H1 (cell line): Measurements from ENCODE around the gene NDUFA13. TPM values are rescaled to one million over a fixed set of nuclear protein-coding genes. Genes with fewer than 3 reads are reported as not detected.

Source experiments
- CTCF ChIA-PET: fragments of 300-600 bp; sonication (Branson Sonifier 250); formaldehyde crosslinking; loops from one replicate; lab custom pipeline; 2021; ENCODE audit not compliant: partially characterized antibody; lab: Charles Lee
- POLR2A ChIA-PET: fragments of 300-600 bp; sonication (Branson Sonifier 250); formaldehyde crosslinking; loops from one replicate; lab custom pipeline; 2021; ENCODE audit warnings: inconsistent platforms; ENCODE audit not compliant: partially characterized antibody; lab: Charles Lee
- DNase-seq, 2 experiments: peaks; one replicate each; pipeline versions ENCODE4 v3.0.0 to v3.0.0-alpha.2; 2010 to 2022; ENCODE audit warnings: low spot score in 2 of 2, low read depth in 1 of 2, mixed read lengths in 1 of 2
- FAIRE-seq: peaks from 2 replicates; lab custom pipeline; 2011; peaks lifted over from hg19 to GRCh38; lab: Jason Lieb, UNC
- H2AFZ ChIP-seq: 2 replicates; pipeline ENCODE4 v1.8.1; 2012; ENCODE audit warnings: low read length, inconsistent platforms
- H2AK5ac ChIP-seq: 2 replicates; pipeline ENCODE4 v1.6.1; 2013; ENCODE audit warnings: low read depth, low read length
- H2BK120ac ChIP-seq: replicated peaks from 2 replicates; pipeline ENCODE3; 2013; ENCODE audit warnings: low read depth, low read length, inconsistent platforms
- H2BK12ac ChIP-seq: 2 replicates; pipeline ENCODE4 v1.6.1; 2013; ENCODE audit warnings: low read depth, low read length
- H2BK15ac ChIP-seq: 2 replicates; pipeline ENCODE4 v1.6.1; 2013; ENCODE audit warnings: low read length
- H2BK20ac ChIP-seq: 2 replicates; pipeline ENCODE4 v1.6.1; 2013; ENCODE audit warnings: low read length
- H2BK5ac ChIP-seq: 2 replicates; pipeline ENCODE4 v1.6.1; 2013; ENCODE audit warnings: low read depth, low read length
- H3K14ac ChIP-seq: 2 replicates; pipeline ENCODE4 v1.6.1; 2013; ENCODE audit warnings: inconsistent platforms; ENCODE audit not compliant: insufficient read length
- H3K18ac ChIP-seq: 2 replicates; pipeline ENCODE4 v1.6.1; 2013; ENCODE audit warnings: low read length; ENCODE audit errors: extremely low read depth
- H3K23ac ChIP-seq: 2 replicates; pipeline ENCODE4 v1.6.1; 2013; ENCODE audit warnings: inconsistent platforms; ENCODE audit not compliant: insufficient read length
- H3K23me2 ChIP-seq: 2 replicates; pipeline ENCODE4 v1.6.1; 2013; ENCODE audit warnings: low read depth, low read length
- H3K27ac ChIP-seq: 2 replicates; pipeline ENCODE4 v1.6.1; 2011; ENCODE audit warnings: low read depth, low read length, inconsistent platforms
- H3K27me3 ChIP-seq, 4 experiments: replicated peaks in 1 of 4; 1 replicate in 1 of 4; 2 replicates in 3 of 4; pipeline versions ENCODE4 v1.6.1 to v1.8.1; 2011 to 2013; ENCODE audit warnings: low read length in 3 of 4, mild to moderate bottlenecking in 3 of 4, inconsistent platforms in 2 of 4, mixed read lengths in 2 of 4, moderate library complexity in 1 of 4; ENCODE audit not compliant: control insufficient read depth in 3 of 4, insufficient read depth in 3 of 4; ENCODE audit errors: extremely low read depth in 1 of 4
- H3K36me3 ChIP-seq, 4 experiments: 2 replicates each; pipeline versions ENCODE4 v1.6.1 to v1.8.1; 2011 to 2013; ENCODE audit warnings: mild to moderate bottlenecking in 4 of 4, low read length in 3 of 4, moderate library complexity in 2 of 4, control low read depth in 1 of 4, inconsistent platforms in 1 of 4; ENCODE audit not compliant: insufficient read depth in 4 of 4, control insufficient read depth in 2 of 4
- H3K4ac ChIP-seq: replicated peaks from 2 replicates; pipeline ENCODE3; 2013; ENCODE audit warnings: low read length, low read depth, mixed read lengths, inconsistent platforms; ENCODE audit not compliant: insufficient read length
- H3K4me1 ChIP-seq, 4 experiments: replicated peaks in 1 of 4; 1 replicate in 1 of 4; 2 replicates in 3 of 4; pipeline versions ENCODE4 v1.6.1 to v1.8.1; 2011 to 2013; ENCODE audit warnings: low read length in 3 of 4, inconsistent platforms in 2 of 4, mixed read lengths in 1 of 4; ENCODE audit not compliant: insufficient read depth in 4 of 4, control insufficient read depth in 3 of 4
- H3K4me2 ChIP-seq, 2 experiments: 2 replicates each; pipeline versions ENCODE4 v1.6.1 to v1.8.1; 2011 to 2013; ENCODE audit warnings: low read depth in 2 of 2, low read length in 2 of 2, control low read depth in 1 of 2, inconsistent platforms in 1 of 2, mild to moderate bottlenecking in 1 of 2; ENCODE audit not compliant: insufficient read depth in 1 of 2
- H3K4me3 ChIP-seq, 4 experiments: fragments of 200-600, 300-600 bp in 1 of 4; sonication (generic), shearing (Covaris generic), sonication (Bioruptor Twin) in 1 of 4; 2 replicates each; pipeline versions ENCODE4 v1.5.1 to v1.8.1; 2011 to 2016; ENCODE audit warnings: low read length in 4 of 4, low read depth in 3 of 4, control low read depth in 2 of 4, inconsistent platforms in 2 of 4, mild to moderate bottlenecking in 2 of 4, mixed read lengths in 1 of 4, moderate library complexity in 1 of 4; ENCODE audit not compliant: insufficient read depth in 2 of 4; ENCODE audit errors: extremely low read depth in 1 of 4
- H3K56ac ChIP-seq: replicated peaks from 2 replicates; pipeline ENCODE3; 2013; ENCODE audit warnings: low read depth, mild to moderate bottlenecking, mixed read lengths, low read length, inconsistent platforms; ENCODE audit not compliant: insufficient read length
- H3K79me1 ChIP-seq: 2 replicates; pipeline ENCODE4 v1.6.1; 2013; ENCODE audit warnings: low read depth, low read length, control low read depth
- H3K79me2 ChIP-seq, 2 experiments: 2 replicates each; pipeline versions ENCODE4 v1.6.1 to v1.8.1; 2012 to 2013; ENCODE audit warnings: low read length in 2 of 2, mild to moderate bottlenecking in 2 of 2, inconsistent platforms in 1 of 2; ENCODE audit not compliant: insufficient read depth in 2 of 2, control insufficient read depth in 1 of 2
- H3K9ac ChIP-seq, 4 experiments: replicated peaks in 1 of 4; 1 replicate in 1 of 4; 2 replicates in 3 of 4; pipeline versions ENCODE4 v1.6.1 to v1.8.1; 2011 to 2013; ENCODE audit warnings: low read depth in 3 of 4, low read length in 3 of 4, control low read depth in 2 of 4, mild to moderate bottlenecking in 2 of 4, moderate library complexity in 2 of 4, inconsistent platforms in 1 of 4; ENCODE audit errors: extremely low read depth in 1 of 4
- H3K9me3 ChIP-seq, 2 experiments: 2 replicates each; pipeline versions ENCODE4 v1.6.1 to v1.8.1; 2012 to 2013; ENCODE audit warnings: mild to moderate bottlenecking in 2 of 2, moderate library complexity in 2 of 2, control low read depth in 1 of 2, inconsistent platforms in 1 of 2, low read depth in 1 of 2, low read length in 1 of 2, mixed read lengths in 1 of 2; ENCODE audit not compliant: insufficient read depth in 2 of 2
- H4K20me1 ChIP-seq, 2 experiments: replicated peaks in 1 of 2; 2 replicates each; pipeline versions ENCODE3 to v1.8.1; 2011 to 2013; ENCODE audit warnings: inconsistent platforms in 2 of 2, low read length in 2 of 2, mild to moderate bottlenecking in 1 of 2; ENCODE audit not compliant: insufficient read depth in 2 of 2, control insufficient read depth in 1 of 2
- H4K5ac ChIP-seq: 2 replicates; pipeline ENCODE4 v1.6.1; 2013; ENCODE audit warnings: low read length, low read depth, mixed read lengths, inconsistent platforms; ENCODE audit not compliant: insufficient read length
- H4K8ac ChIP-seq: 2 replicates; pipeline ENCODE4 v1.8.0; 2013; ENCODE audit warnings: mild to moderate bottlenecking, moderate library complexity, low read length, inconsistent platforms; ENCODE audit not compliant: insufficient read depth; ENCODE audit errors: extremely low read depth
- H4K91ac ChIP-seq: replicated peaks from 2 replicates; pipeline ENCODE3; 2013; ENCODE audit warnings: low read length, mixed read lengths, inconsistent platforms; ENCODE audit not compliant: insufficient read length
- CBX5 ChIP-seq: fragments of 300-800, 300-1000 bp; sonication (generic); IDR thresholded peaks from 2 replicates; pipeline ENCODE4 v1.7.1; 2016; ENCODE audit warnings: antibody characterized with exemption, low read length, low read depth
- CTBP2 ChIP-seq: IDR thresholded peaks from 2 replicates; pipeline ENCODE4 v1.7.0; 2011; ENCODE audit warnings: borderline replicate concordance, mild to moderate bottlenecking, moderate library complexity, mixed read lengths, low read length; ENCODE audit not compliant: insufficient read depth, insufficient read length
- WGBS, 2 experiments: shearing (Covaris generic) in 1 of 2; methylation state at CpG; one replicate each; pipeline versions ENCODE4 v1.1.6 to v1.1.7; 2013 to 2015; ENCODE audit warnings: low lambda C conversion rate in 2 of 2, mixed read lengths in 2 of 2, inconsistent platforms in 1 of 2, low coverage in 1 of 2, missing lambda C conversion rate in 1 of 2; ENCODE audit not compliant: insufficient replicate concordance in 2 of 2, insufficient coverage in 1 of 2, insufficient read length in 1 of 2; ENCODE audit errors: extremely low coverage in 1 of 2, missing lambda C conversion rate in 1 of 2; 5-methylcytosine and 5-hydroxymethylcytosine counted together
- polyA plus RNA-seq, 7 experiments: library from polyadenylated mRNA; depleted of rRNA in 3 of 7; stranded (reverse) in 5 of 7; unstranded in 2 of 7; fragments of >200 nt in 5 of 7; fragments of 200-250 nt in 2 of 7; gene quantifications; 1 replicate in 5 of 7; 2 replicates in 1 of 7; 4 replicates in 1 of 7; pipeline versions ENCODE4 v1.2.1 to v1.2.3, GENCODE V29; 2011 to 2013; ENCODE audit warnings: missing spikeins in 2 of 7, mixed read lengths in 2 of 7
- total RNA-seq: library from RNA; stranded (reverse); fragmentation: NEBNext Ultra II Directional; extraction: Animal tissue kit (Norgen Biotek cat#: 25700); gene quantifications from 2 replicates; pipeline ENCODE4 v1.2.1, GENCODE V29; 2021

Gene NDUFA13
- total and polyA plus RNA-seq, 2 of the 8 experiments (the other 6 are each of a cell fraction or from before 2014, with no cell fraction given): 413 to 1,105 TPM

GRCh38 chr19:19566306-19566705, 50.3 kb downstream of the NDUFA13 start:
- H3K4me2 ChIP-seq: no peak overlapping the region

More at GRCh38 chr19:19566306-19566705, 50.3 kb downstream of the NDUFA13 start:
- no peak overlapping the region for H2AFZ ChIP-seq
- ChIA-PET POLR2A (no interaction called here), CTCF (interaction anchor here (0.6 to 20.0 kb wide), 5 partner anchors 8 to 233 kb away, joined by 3 to 223 read pairs (median 4); no protein-coding TSS in a partner anchor)
- no peak overlapping the region for H3K9ac ChIP-seq
- no peak overlapping the region for H3K23ac ChIP-seq
- no peak overlapping the region for H3K4ac ChIP-seq
- H2BK15ac ChIP-seq: no peak overlapping the region
- no peak overlapping the region for H2BK12ac ChIP-seq
- FAIRE-seq: no peak
- WGBS, 2 experiments: 83% methylated on average over 7 of the region's 7 CpGs; no CpG with 5 or more reads in 1 of the 2 experiments
- H3K27me3 ChIP-seq: no peaks in the 10 kb centered on the region
- H3K56ac ChIP-seq: no peak overlapping the region
- no peak overlapping the region for H2AK5ac ChIP-seq
- H3K9me3 ChIP-seq: no peaks in the 10 kb centered on the region
- H2BK5ac ChIP-seq: no peak overlapping the region
- no peaks in the 10 kb centered on the region; a peak in 1 of 8 replicates for H3K36me3 ChIP-seq
- H4K5ac ChIP-seq: no peak overlapping the region
- no peak overlapping the region for H3K14ac ChIP-seq
- TF ChIP-seq CTBP2 (no peak), CBX5 (no peak)
- H3K4me3 ChIP-seq: no peak overlapping the region
- no peak for DNase-seq
- no peak overlapping the region for H2BK20ac ChIP-seq
- no peak overlapping the region for H4K8ac ChIP-seq
- peaks cover 0 to 6% (median 0%) of the 10 kb centered on the region in 4 experiments; a peak in 3 of 7 replicates for H3K4me1 ChIP-seq
- no peak overlapping the region for H2BK120ac ChIP-seq
- H3K18ac ChIP-seq: no peak overlapping the region
- no peaks in the 10 kb centered on the region for H3K79me2 ChIP-seq
- no peaks in the 10 kb centered on the region; the same call in 1 of the 2 replicates for H3K79me1 ChIP-seq
- no peaks in the 10 kb centered on the region for H4K20me1 ChIP-seq
- no peak overlapping the region for H3K27ac ChIP-seq
- H4K91ac ChIP-seq: no peak overlapping the region
- H3K23me2 ChIP-seq: no peaks in the 10 kb centered on the region
